OCI-LY1 (cell line): ENCODE measurements around the gene IDH1.

Source experiments
- CTCF ChIP-seq: fragments of 200-600 bp; sonication (generic), shearing (Covaris generic); IDR thresholded peaks from 2 replicates; pipeline ENCODE4 v1.5.1; 2017; ENCODE audit warnings: mild to moderate bottlenecking, antibody characterized with exemption, low read length, moderate library complexity, mixed read lengths
- EZH2 ChIP-seq: fragments of 200-600 bp; sonication (generic), shearing (Covaris generic); IDR thresholded peaks from 2 replicates; pipeline ENCODE4 v1.8.0; 2017; ENCODE audit warnings: borderline replicate concordance, mixed run types, mild to moderate bottlenecking, antibody characterized with exemption, low read length, moderate library complexity, mixed read lengths

GRCh38 chr2:208269091-208269490, 14.2 kb upstream of the IDH1 start:
- TF ChIP-seq CTCF (peak; percentile 35; the same call in 1 of the 2 replicates), EZH2 (no peak)
